Skeletal muscle satellite cell (primary cell): ENCODE measurements around the gene TNFRSF6B.

Experiments
- H3K27me3 ChIP-seq: 2 replicates; pipeline ENCODE4 v1.7.0; 2013; ENCODE audit warnings: low read length; ENCODE audit not compliant: control insufficient read depth, insufficient read depth
- H3K36me3 ChIP-seq: 2 replicates; pipeline ENCODE4 v1.7.0; 2013; ENCODE audit warnings: mild to moderate bottlenecking, control low read depth, low read length; ENCODE audit not compliant: insufficient read depth
- H3K4me1 ChIP-seq: 2 replicates; pipeline ENCODE4 v1.7.0; 2013; ENCODE audit warnings: low read length; ENCODE audit not compliant: control insufficient read depth, insufficient read depth
- H3K4me2 ChIP-seq: 2 replicates; pipeline ENCODE4 v1.7.0; 2013; ENCODE audit warnings: mild to moderate bottlenecking, low read length
- H3K4me3 ChIP-seq: 2 replicates; pipeline ENCODE4 v1.7.0; 2013; ENCODE audit warnings: low read length
- H3K9ac ChIP-seq: 2 replicates; pipeline ENCODE4 v1.7.0; 2013; ENCODE audit warnings: mild to moderate bottlenecking, low read depth, low read length, moderate library complexity
- H3K9me3 ChIP-seq: replicated peaks from 2 replicates; pipeline ENCODE4 v1.7.0; 2013; ENCODE audit warnings: mild to moderate bottlenecking, control low read depth, low read length

The TNFRSF6B gene

DNA sequence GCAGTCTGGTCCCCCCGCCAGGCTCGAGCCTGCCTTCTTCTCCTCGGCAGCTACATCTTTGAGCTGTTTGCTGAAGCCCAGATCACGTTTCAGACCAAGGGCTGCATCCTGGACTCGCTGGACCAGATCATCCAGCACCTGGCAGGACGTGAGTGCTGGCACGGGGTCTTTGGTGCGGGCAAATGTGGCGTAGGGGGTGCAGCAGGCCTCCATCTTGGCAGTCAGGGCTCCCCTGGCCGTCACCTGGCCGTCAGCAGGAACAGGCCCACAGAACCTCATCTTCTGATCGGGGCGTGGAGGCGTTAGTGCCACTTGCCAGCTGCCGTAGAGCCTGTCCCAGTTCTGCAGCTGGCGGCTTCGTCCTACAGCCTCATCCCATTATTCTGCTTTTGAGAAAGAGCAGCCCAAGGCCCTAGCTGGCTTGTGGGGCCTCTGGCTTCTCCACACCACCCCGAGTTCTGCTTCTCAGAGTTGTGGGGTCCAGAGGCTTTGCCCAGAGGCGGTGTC is 16.6 kb upstream of the TNFRSF6B start:
- Histone ChIP-seq H3K4me2 (no peak overlapping the region), H3K4me1 (peaks cover 24% of the 10 kb centered on the region), H3K9ac (no peak overlapping the region), H3K4me3 (no peak overlapping the region), H3K27me3 (no peaks in the 10 kb centered on the region), H3K9me3 (no peaks in the 10 kb centered on the region), H3K36me3 (peaks cover 30% of the 10 kb centered on the region)

DNA sequence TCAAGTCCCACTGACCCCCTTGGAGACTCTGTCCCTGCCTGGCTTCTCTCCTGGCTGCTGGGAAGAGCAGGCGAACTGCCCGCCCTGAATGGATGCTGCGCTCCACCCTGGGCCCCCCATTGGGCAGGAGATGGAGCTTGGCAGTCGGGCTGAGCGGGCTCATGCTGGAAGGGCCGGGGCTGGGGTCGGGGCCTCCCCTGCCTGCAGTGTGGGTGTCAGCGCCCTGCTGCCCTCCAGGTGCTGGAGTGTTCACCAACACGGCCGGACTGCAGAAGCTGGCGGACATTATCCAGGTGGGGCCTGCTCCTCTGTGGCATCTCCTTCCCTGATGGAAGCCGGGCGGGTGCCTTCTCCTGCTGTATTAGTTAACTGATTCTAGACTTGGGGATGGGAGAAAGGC is 16.0 kb upstream of the TNFRSF6B start:
- Histone ChIP-seq H3K4me1 (peaks cover 24% of the 10 kb centered on the region), H3K4me3 (no peak overlapping the region), H3K36me3 (peaks cover 28% of the 10 kb centered on the region), H3K9me3 (no peaks in the 10 kb centered on the region), H3K9ac (no peak overlapping the region), H3K27me3 (no peaks in the 10 kb centered on the region), H3K4me2 (no peak overlapping the region)

DNA sequence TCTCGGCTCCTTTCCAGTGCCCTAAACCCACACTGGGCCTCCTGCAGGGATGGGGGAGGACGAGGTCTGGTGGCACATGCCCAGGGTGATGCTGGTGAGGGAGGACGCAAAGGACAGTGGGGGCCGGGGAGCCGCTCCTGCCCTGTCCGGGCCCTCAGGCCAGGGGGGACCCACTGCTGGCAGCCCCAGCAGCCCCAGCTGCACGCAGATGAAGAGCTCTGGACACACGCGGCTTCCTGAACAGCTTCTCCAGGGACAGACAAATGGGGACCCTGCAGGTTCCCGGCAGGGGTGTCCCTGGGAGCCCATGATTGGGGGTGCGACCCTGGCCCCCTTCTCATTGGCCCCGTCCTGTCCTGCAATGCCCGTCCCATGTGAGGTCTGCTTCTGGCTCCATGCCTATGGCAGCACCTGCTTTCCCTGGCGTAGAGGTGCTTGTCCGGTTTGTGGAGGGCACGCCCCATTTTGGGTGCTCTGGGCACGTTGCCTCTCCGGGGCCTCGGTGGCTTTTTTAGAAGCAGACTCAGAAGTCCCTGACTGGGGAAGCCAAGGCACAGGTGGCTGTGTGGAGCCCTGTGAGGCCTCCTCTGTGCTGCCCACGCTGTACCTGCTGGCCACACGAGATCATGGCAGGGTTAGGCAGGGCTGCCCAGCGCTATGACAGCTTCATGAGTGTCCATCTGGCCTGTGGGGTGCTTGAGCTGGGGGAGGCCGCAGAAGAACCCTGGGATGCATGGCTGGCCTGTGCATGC is 15.4 kb upstream of the TNFRSF6B start:
- Histone ChIP-seq H3K4me1 (peaks cover 25% of the 10 kb centered on the region), H3K36me3 (peaks cover 28% of the 10 kb centered on the region), H3K27me3 (no peaks in the 10 kb centered on the region), H3K4me2 (no peak overlapping the region), H3K9me3 (no peaks in the 10 kb centered on the region), H3K9ac (no peak overlapping the region), H3K4me3 (no peak overlapping the region)

DNA sequence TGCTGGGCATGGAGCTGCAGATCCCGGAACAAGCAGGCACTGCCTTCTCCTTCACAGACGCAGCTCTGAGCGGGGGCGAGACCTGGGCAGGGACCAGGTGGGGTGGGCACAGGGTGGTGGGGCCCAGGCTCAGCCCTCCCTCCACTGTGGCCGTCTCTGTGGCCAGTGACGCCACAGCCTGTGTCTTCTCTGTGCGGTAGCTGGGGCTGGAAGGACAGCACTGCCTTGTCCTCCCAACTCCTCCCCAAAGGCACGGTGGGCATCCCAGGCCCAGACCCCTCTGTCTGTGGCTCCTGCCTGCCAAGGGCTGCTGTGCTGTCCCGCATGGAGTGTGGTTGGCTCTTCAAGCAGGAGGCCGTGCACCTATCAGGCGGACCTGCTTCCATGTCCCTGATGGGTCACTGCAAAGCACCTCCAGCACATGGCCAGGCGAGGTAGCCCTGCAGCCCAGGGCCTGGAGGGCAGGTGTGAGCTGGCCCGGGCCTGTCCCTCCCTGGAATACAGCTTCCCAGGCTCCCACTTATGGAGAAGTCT is 14.8 kb upstream of the TNFRSF6B start:
- Histone ChIP-seq H3K4me2 (peak overlapping the region; percentile 59), H3K4me1 (peaks cover 31% of the 10 kb centered on the region), H3K4me3 (no peak overlapping the region), H3K9ac (peak overlapping the region; percentile 24), H3K36me3 (peaks cover 23% of the 10 kb centered on the region), H3K27me3 (no peaks in the 10 kb centered on the region), H3K9me3 (no peaks in the 10 kb centered on the region)

GRCh38 chr20:63682384-63683139 is 13.9 kb upstream of the TNFRSF6B start:
- Histone ChIP-seq H3K4me3 (peak overlapping the region; percentile 22), H3K9ac (peak overlapping the region; percentile 24), H3K27me3 (no peaks in the 10 kb centered on the region), H3K4me2 (peak overlapping the region; percentile 59), H3K4me1 (peaks cover 38% of the 10 kb centered on the region), H3K36me3 (peaks cover 18% of the 10 kb centered on the region), H3K9me3 (no peaks in the 10 kb centered on the region)

- Histone ChIP-seq H3K4me1 (peaks cover 38% of the 10 kb centered on the region), H3K27me3 (no peaks in the 10 kb centered on the region), H3K36me3 (peaks cover 7% of the 10 kb centered on the region), H3K9ac (no peak overlapping the region), H3K4me2 (no peak overlapping the region), H3K9me3 (no peaks in the 10 kb centered on the region), H3K4me3 (no peak overlapping the region)
Observed at GRCh38 chr20:63685269-63686026, 11.0 kb upstream of the TNFRSF6B start.

- Histone ChIP-seq H3K4me3 (no peak overlapping the region), H3K9ac (no peak overlapping the region), H3K9me3 (no peaks in the 10 kb centered on the region), H3K4me1 (peaks cover 38% of the 10 kb centered on the region), H3K36me3 (peaks cover 7% of the 10 kb centered on the region), H3K4me2 (no peak overlapping the region), H3K27me3 (no peaks in the 10 kb centered on the region)
Observed at GRCh38 chr20:63686094-63686491, 10.4 kb upstream of the TNFRSF6B start.

DNA sequence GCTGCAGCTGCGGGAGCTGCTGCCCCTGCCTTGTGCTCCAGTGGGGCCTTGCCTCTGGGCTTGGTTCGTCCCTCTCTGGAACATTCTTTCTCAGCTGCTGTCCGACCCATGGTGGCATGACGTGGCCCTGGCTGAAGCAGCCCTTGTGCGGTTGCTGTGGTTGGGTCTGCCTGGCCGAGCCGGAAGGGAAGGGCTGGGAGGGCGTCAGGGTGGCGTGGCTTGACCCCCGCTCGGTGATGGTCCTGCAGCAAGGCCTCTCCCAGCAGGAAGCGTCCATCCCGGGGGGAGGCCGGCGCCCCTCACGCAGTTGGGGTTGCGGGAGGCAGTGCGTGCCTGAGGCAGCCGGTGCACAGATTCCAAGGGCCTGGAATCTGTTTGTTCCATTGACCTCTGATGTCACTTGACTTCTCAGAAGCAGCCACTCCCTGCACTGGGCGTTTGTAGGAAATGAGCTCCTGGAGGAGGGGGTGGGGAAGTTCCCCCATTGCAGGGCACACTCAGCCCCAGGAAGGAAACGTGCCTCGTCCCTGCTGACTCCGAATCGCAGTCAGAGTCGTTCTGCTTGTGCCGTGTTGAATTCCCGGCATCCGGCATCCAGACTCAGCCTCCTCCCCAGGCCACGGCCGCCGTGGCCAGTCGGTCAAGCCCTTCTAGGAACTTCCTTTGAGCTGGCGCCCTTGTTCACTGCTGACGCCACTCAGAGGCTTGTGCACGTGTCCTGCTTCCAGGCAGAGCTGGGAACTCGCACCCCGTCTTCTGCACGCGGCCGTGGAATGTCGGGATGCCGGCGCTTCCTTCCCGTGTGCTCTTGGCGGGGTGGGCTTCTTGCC is 9.7 kb upstream of the TNFRSF6B start:
- Histone ChIP-seq H3K9me3 (no peaks in the 10 kb centered on the region), H3K27me3 (no peaks in the 10 kb centered on the region), H3K9ac (peak overlapping the region; percentile 34), H3K36me3 (peaks cover 8% of the 10 kb centered on the region), H3K4me1 (peaks cover 33% of the 10 kb centered on the region), H3K4me2 (peak overlapping the region; percentile 46), H3K4me3 (no peak overlapping the region)

DNA sequence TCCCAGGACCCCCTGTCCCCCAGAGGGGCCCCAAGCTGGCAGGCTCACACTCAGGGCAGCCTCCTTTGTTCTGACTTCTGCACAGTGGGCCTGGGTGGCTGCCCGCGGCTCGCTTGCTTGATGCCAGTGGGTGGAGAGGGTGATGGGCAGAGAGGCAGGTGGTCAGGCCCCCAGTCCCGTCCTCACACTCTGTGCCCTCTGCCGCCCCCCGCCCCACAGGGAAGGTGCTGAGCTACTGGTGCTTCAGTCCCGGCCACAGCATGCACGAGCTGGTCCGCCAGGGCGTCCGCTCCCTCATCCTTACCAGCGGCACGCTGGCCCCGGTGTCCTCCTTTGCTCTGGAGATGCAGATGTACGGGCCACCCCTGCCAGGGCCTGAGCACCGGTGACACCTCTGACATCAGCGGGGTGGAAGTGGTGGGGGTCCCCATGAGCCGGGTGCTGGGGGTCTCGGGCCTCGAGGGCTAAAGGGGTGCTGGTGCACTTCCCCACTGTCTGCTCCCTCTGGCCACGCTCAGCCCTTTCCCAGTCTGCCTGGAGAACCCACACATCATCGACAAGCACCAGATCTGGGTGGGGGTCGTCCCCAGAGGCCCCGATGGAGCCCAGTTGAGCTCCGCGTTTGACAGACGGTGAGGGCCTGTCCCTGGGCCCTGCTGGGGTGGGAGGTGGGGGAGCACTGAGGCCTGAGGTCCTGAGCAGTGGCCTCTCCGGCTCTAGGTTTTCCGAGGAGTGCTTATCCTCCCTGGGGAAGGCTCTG is 8.9 kb upstream of the TNFRSF6B start:
- peaks cover 25% of the 10 kb centered on the region for H3K4me1 ChIP-seq
- no peaks in the 10 kb centered on the region for H3K9me3 ChIP-seq
- no peak overlapping the region for H3K4me2 ChIP-seq
- no peak overlapping the region for H3K4me3 ChIP-seq
- H3K9ac ChIP-seq = peak overlapping the region; percentile 34
- peaks cover 12% of the 10 kb centered on the region for H3K36me3 ChIP-seq
- H3K27me3 ChIP-seq = no peaks in the 10 kb centered on the region
